Measurements from ENCODE around the gene SLC34A3.

SLC34A3 gene

GRCh38 chr9:137251490-137252268 lies 21.0 kb downstream of the SLC34A3 start:
- Mint-ChIP-seq H3K36me3 (ENCODE audit: low read depth) (no peaks in the 10 kb centered on the region), H3K9me3 (no peaks in the 10 kb centered on the region), H3K27ac (peak overlapping the region in 1 of 3 experiments; percentile 35), H3K4me3 (no peak overlapping the region), H3K4me1 (peaks cover 5% of the 10 kb centered on the region), H3K27me3 (ENCODE audit: low read depth) (no peaks in the 10 kb centered on the region)
- no peak for TF ChIP-seq CTCF (IDR thresholded peaks at IDR 0.05; ENCODE audit: unreplicated experiment in 3 of 3)

GRCh38 chr9:137252555-137253506 lies 22.1 kb downstream of the SLC34A3 start:
- H3K27ac Mint-ChIP-seq: peak overlapping the region in 1 of 3 experiments; percentile 66

GRCh38 chr9:137253717-137254623 lies 23.3 kb downstream of the SLC34A3 start:
- Mint-ChIP-seq H3K36me3 (ENCODE audit: low read depth) (peaks cover 4% of the 10 kb centered on the region), H3K4me1 (no peaks in the 10 kb centered on the region), H3K4me3 (peak overlapping the region; percentile 93 to 95 (median 94)), H3K27ac (peak overlapping the region; percentile 40 to 98 (median 69)), H3K9me3 (no peaks in the 10 kb centered on the region), H3K27me3 (ENCODE audit: low read depth) (no peaks in the 10 kb centered on the region)
- no peak for TF ChIP-seq CTCF (IDR thresholded peaks at IDR 0.05; ENCODE audit: unreplicated experiment in 3 of 3)

More at GRCh38 chr9:137252555-137253506, 22.1 kb downstream of the SLC34A3 start:
- Mint-ChIP-seq H3K27me3 (ENCODE audit: low read depth) (no peaks in the 10 kb centered on the region), H3K4me3 (peak overlapping the region; percentile 56 to 69 (median 61)), H3K36me3 (ENCODE audit: low read depth) (no peaks in the 10 kb centered on the region), H3K9me3 (no peaks in the 10 kb centered on the region), H3K4me1 (no peaks in the 10 kb centered on the region)
- TF ChIP-seq CTCF (IDR thresholded peaks at IDR 0.05; ENCODE audit: unreplicated experiment in 3 of 3): no peak

GRCh38 chr9:137254624-137255447 lies 24.1 kb downstream of the SLC34A3 start, which contains the start of gene NELFB:
NELFB (plus strand) TSS chr9:137255327.
- H3K27ac Mint-ChIP-seq: peak within 1 kb of the TSS; percentile 40 to 98 (median 69)
- H3K4me1 Mint-ChIP-seq: no peaks in the 10 kb centered on the region
- H3K27me3 Mint-ChIP-seq (ENCODE audit: low read depth): no peaks in the 10 kb centered on the region
- H3K4me3 Mint-ChIP-seq: peak within 1 kb of the TSS; percentile 93 to 95 (median 94)
- H3K9me3 Mint-ChIP-seq: no peaks in the 10 kb centered on the region
- TF ChIP-seq CTCF (IDR thresholded peaks at IDR 0.05; ENCODE audit: unreplicated experiment in 3 of 3): no peak
- peaks cover 8% of the 10 kb centered on the region for H3K36me3 Mint-ChIP-seq (ENCODE audit: low read depth)
